Epithelial cell of proximal tubule (primary cell): ENCODE results near the gene ABCA12. TPM values are rescaled to one million over a fixed set of nuclear protein-coding genes. Genes with fewer than 3 reads are reported as not detected.

ENCODE experiments used
- DNase-seq: peaks from one replicate; pipeline ENCODE4 v3.0.0-alpha.2; 2011; ENCODE audit warnings: low read depth
- H3K4me3 ChIP-seq: 2 replicates; pipeline ENCODE4 v1.5.1; 2011; ENCODE audit warnings: low read depth, mild to moderate bottlenecking, low read length
- total RNA-seq: library from RNA; depleted of rRNA; stranded (reverse); fragments of >200 nt; gene quantifications from 2 replicates; pipeline ENCODE4 v1.2.3, GENCODE V29; 2015
- TF ChIP-seq, protein P1 (sequence below): conservative IDR thresholded peaks from 2 replicates; pipeline ENCODE4 v1.5.1; 2012; ENCODE audit warnings: low read depth, mild to moderate bottlenecking, low read length

Gene ABCA12
- total RNA-seq, 1 donor from 2014 or later, result 3.0 TPM

DNA sequence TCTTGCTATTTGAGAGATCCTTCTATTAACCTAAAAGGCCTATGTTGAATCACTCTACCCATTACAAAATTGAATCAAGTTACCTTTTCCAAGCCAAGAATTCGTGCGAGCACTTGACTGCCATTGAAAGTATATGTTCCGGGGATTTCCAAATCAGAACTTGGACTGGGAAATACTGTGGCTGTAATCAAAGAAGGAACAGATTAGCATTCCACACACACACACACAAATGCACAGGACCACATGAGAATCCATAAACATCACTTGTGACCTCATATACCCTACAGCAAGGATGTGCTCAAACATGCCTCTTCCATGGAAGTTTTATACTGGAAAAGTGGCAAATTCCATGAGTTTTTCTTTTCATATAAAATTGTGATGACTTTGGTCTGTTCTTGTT lies 86.0 kb downstream of the ABCA12 start:
- no peak for DNase-seq
- TF ChIP-seq, protein P1, sequence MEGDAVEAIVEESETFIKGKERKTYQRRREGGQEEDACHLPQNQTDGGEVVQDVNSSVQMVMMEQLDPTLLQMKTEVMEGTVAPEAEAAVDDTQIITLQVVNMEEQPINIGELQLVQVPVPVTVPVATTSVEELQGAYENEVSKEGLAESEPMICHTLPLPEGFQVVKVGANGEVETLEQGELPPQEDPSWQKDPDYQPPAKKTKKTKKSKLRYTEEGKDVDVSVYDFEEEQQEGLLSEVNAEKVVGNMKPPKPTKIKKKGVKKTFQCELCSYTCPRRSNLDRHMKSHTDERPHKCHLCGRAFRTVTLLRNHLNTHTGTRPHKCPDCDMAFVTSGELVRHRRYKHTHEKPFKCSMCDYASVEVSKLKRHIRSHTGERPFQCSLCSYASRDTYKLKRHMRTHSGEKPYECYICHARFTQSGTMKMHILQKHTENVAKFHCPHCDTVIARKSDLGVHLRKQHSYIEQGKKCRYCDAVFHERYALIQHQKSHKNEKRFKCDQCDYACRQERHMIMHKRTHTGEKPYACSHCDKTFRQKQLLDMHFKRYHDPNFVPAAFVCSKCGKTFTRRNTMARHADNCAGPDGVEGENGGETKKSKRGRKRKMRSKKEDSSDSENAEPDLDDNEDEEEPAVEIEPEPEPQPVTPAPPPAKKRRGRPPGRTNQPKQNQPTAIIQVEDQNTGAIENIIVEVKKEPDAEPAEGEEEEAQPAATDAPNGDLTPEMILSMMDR, result no peak
- no peak overlapping the region for H3K4me3 ChIP-seq

DNA sequence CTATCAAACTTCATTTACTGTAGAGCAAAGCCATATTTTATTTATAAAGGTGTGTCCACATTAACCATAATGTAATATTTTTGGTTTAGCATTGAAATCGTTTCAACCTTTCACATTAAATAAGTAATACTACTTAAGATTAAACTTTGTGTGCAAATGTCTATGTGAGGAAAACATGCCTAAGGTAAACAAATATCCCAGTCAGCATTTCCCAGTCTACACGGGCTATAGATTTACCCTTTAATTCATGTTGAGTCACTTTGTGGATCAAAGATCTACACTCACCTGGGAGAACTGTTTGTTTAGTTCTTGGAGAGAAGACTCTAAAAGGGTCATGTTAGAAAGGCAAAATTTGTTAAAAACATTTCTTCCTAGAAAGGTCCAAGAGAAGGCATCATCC lies 89.1 kb downstream of the ABCA12 start:
- no peak overlapping the region for H3K4me3 ChIP-seq
- DNase-seq, result no peak
- TF ChIP-seq, protein P1, result no peak

DNA sequence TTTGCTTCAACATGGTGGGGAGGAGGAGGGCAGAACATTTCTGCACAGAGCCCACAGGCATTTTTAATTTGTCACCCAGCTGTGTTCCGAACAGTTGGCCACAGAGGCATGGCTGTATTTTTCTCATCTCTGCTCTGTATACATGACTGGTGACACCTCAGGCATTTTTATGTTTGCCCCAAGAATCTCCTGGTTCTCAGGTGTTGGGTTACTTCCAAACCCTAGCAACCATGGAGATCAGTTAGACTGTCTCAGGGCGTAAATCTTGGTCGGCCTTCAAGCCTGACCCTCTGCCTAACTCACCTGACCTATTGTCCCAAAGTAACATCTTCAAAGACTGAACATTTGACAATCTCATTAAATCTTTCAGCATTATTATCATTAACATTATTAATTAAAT lies 100.0 kb downstream of the ABCA12 start:
- no peak overlapping the region for H3K4me3 ChIP-seq
- no peak for DNase-seq
- TF ChIP-seq, protein P1, result no peak

DNA sequence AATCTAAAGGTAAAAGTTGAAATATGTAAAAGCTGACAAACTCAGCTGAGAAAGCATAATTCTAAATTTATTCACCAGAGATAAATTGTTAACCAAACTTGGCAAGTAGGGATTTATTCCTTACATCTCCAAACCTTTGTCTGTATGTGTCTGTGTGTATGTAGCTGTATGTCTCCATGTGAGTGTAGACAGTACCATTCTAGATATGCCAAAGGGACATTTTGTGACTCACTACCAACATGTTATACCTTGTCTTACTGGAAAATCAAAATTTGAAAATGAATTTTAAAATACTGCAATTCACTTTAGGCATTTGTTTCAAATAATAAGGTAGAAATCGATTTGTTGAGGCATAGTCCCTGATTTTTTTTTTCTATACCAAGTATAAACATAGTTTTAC lies 102.1 kb downstream of the ABCA12 start:
- DNase-seq, result no peak
- TF ChIP-seq, protein P1, result no peak
- no peak overlapping the region for H3K4me3 ChIP-seq

DNA sequence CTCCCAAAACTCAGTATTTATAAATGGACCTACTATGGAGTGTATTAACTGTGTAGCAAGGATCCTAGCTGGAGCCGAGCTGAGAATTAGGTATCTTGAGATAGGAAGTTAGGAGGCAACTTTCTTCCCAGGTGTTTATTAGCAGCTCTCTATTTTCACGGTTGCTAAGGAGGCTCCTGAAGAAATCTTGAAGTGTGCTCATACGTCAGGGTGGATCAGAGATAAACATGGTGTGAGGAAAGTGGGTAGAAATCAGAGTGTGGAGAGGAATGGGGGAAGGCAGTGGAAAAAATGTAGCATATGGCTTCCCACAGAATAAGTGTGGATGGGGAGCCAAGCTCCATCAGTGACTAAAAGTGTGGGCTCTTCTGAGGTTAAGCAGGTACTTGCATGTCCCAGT lies 104.3 kb downstream of the ABCA12 start:
- no peak for DNase-seq
- TF ChIP-seq, protein P1, result no peak

DNA sequence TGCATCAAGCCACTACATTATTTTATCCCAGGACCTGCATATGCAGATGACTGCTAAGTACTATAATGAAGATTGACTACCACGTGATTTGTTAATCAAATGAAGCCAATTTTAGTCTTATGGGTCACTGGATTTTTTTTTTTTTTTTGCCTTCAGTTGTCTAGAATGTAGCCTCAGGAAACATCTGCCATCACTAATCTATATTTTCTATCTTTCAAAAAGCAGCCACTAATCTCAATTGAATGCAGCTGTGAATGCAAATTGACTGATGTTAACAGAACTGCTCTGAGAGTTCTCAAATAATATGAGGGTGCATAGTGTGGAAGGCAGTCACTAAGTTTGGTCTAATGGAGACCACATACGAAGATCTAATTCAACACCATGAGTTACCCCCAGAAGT lies 106.3 kb downstream of the ABCA12 start:
- no peak overlapping the region for H3K4me3 ChIP-seq
- TF ChIP-seq, protein P1, result no peak
- no peak for DNase-seq

More for the DNA sequence above, 104.3 kb downstream of the ABCA12 start:
- H3K4me3 ChIP-seq, result no peak overlapping the region

DNA sequence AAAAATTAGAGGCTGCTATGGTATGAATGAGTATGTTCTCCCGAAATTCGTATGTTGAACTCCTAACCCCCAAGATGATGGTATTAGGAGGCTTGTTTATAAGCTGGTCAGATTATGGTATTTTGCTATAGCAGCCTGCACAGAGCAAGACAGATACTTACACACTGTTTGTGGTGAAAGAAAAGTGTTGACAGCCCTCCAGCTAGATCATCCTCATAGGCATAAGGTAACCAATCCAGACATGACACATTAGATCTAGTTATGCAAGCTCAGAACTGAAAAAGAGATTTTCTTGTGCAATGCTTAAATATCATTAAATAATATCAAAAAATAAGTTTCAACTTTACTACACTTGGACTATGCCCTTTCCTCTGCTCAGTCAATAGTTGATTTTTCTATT lies 107.1 kb downstream of the ABCA12 start:
- DNase-seq, result no peak
- no peak overlapping the region for H3K4me3 ChIP-seq
- TF ChIP-seq, protein P1, result no peak
